Hematopoietic multipotent progenitor cell treated with erythropoietin and hydrocortisone succinate and interleukin-3 and kit ligand, for 4 days (in vitro differentiated cells): ENCODE data around the gene CPXM1.

ENCODE experiments used
- DNase-seq: peaks from one replicate; pipeline ENCODE4 v3.0.0-alpha.2; 2015

Gene CPXM1

DNA sequence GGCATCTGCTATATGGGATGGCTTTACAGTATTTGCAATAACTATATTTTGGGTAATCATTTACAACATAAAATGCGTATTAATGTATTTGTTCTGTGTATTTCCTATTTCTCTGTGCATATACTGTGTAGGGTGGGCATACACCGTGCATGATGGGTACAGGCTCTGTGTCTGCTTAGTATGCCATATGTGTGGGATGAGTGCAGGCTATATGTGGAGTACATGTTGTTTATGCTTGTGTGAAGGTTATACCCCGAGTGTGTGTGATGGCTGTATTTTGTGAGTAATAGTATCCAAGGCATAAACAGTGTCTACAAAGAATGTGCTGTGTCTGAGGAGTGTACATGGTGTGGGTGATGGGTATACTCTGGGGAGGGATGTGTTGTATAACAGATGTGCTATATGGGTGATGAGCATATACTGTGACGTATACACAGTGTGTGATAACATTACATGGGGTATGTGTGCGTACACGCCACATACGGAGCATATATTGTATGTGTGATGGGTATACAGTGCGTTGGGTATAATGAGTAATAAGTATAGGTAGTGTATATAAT, 52.7 kb downstream of the CPXM1 start:
- DNase-seq, result no peak

DNA sequence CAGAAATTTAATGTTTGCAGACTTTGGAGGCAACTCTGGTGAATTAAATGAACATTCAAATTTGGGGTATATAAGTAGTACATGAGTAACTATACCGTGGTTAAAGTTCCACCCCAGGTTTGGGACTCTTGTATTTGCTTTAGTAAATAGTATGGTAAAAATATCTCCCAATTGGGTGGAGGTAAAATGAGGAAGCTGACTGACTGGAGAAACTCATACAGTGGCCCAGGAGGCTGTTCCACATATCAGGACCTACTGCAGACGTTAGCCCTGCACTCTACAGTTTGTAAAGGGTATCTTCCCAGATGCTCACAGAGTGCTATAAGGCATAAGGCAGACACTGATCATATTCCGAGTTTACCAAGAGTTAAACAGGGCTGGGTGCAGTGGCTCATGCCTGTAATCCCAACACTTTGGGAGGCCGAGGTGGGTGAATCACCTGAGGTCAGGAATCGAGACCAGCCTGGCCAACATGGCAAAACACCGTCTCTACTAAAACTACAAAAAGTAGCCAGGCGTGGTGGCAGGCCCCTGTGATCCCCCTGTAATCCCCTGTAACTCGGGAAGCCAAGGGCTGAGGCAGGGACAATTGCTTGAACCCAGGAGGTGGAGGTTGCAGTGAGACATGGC, 53.7 kb downstream of the CPXM1 start:
- no peak for DNase-seq

DNA sequence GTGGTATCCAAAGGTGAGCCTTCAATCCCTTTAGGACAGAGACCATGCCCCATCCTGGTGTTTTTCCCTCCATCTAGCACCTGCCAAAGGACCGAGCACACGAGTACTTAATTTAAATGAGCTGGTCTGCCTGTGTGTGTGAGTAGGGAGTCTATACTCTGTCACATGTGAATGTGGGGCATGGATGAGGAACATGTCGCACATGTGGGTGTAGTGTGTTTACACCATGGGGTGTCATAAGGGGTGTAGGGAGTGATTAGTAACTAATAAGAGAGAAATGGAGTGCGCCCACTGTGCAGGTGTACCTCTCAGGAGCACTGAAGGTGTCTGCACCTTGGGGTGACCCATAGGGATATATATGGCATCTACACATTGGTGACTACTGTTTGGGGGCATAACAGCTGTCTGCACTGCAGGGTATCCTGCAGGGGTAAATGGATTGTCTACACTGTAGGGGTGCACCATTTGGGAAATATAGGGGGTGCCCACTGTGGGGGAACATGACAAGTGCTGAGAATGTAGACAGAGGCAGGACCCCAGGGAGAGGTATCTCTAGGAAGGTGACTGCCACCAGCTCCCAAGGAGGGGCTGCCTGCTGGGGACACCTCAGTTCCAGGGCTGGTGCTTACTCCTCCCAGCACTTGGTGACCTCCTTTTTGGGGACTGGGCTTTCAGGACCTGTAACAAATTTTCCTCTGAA, 54.3 kb downstream of the CPXM1 start:
- DNase-seq, result no peak

DNA sequence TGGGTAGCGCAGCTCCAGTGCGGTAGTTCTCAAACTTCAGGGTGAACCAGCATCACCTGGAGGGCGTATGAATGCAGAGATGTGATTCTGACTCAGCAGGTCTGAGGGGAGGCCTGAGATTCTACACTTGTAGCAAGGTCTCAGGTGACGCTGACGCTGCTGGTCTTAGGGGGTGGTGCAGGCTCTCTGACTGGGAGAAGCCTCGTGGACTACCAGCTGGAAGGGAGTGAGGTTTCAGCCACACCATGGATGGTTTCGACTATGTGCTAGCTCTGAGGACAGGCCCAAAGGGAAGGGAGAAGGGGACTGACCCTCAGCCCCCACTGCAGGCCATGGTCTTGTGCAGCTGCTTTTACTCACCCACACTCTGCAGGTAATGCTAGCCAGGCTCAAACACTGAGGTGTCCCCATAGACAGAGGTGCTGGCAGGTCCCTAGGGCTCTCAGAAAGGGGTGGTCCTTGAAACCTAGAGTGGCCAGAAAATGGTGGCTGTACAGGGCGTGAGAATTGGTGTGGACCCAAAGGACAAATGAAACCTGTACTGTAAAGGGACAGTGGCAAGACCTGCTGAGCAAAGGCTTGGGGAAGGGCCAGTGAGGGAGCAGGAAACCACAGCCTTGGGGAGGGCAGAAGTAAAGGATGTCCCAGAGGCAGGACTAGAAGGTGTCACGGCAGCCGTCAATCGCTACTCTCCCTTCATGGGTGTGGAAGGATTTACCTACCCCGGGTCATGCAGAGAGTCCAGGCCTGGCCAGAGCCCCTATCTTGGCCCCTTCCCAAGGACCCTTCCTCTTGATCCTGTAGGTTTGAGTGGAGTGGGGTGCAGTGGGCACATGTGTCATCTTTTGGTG, 55.1 kb downstream of the CPXM1 start:
- no peak for DNase-seq
